Activated CD4-positive, alpha-beta T cell treated with anti-CD3 and anti-CD28 coated beads, Interleukin-2, amount 50 U/mL, for 48 hours (primary cell): ENCODE measurements around the gene TMEM208.

Experiments used
- DNase-seq, 2 experiments: peaks; one replicate each; pipeline ENCODE4 v3.0.0-alpha.2; 2020

The TMEM208 gene

GRCh38 chr16:67226804-67227566 is at the start of gene TMEM208:
TMEM208 (plus strand) TSS chr16:67227130; CDS start chr16:67227219, 89 bp downstream.
- DNase-seq, result peak; percentile 99

DNA sequence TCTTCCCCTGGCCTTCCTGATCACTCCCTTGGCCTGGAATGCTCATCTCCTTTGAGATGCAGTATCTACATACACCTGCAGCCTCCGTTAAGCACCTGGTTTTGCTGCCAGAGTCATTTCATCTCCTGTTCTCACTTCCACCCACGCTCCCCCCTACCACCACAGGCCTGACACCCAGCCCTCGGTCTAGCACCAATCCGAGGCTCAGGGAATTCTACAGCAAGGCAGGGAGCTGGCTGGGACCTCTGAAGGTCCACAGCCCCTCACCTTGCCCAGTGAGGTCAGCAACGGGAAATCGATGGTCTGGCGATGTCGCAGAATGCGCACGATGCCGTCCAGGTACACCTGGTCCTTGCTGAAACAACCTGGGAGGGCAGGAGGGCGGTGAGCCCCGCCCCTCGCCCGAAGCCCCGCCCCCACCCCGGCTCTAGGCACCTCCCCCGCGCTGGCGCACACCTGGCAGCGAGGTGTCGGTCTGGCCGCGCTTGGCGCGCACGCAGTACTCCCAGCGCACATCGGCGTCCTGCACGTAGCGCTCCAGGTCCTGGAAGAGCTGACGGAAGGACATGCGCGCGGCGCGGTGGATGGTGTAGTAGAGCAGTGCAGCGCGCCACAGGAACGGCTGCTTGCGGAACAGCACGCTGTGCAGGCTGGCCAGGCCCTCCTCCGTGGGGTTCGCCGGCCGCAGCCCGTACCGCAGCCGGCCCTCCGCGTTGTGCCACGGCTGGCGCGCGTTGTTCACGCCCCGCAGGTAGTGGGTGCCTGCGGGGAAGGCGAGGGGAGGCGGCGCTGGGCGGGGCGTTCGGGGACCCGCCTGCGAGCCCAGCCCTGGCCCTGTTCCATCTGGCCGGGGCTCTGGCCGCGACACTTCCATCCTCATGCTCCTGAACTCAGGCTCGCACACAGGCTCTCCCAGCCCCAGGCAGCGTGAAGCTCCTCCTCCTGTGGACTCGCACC is 48.9 kb upstream of the TMEM208 start:
- DNase-seq, result peak; percentile 60 to 64

- no peak for DNase-seq
These were observed 47.4 kb upstream of the TMEM208 start for GRCh38 chr16:67179421-67180080.

DNA sequence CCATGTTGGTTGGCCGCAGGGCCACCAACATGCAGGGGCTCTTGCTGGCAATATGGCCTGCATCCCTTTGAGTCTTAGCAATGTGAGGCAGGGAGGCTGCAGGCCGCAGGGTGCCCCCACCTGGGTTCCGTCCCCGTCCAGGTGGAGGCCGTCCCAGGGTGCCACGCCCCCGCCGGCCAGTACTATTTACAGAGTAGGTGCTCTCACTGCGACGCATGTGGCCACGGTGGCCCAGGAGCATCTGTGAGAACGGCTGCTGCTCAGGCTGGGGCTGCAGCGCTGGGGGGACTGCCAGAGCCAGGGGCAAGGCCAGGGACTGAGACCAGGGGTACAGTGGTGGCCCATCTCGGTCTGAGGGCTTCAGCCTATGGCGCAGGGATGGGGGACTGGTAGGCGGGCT is 46.8 kb upstream of the TMEM208 start:
- DNase-seq, result no peak

- no peak for DNase-seq
These were observed 45.6 kb upstream of the TMEM208 start for GRCh38 chr16:67181346-67181745.

DNA sequence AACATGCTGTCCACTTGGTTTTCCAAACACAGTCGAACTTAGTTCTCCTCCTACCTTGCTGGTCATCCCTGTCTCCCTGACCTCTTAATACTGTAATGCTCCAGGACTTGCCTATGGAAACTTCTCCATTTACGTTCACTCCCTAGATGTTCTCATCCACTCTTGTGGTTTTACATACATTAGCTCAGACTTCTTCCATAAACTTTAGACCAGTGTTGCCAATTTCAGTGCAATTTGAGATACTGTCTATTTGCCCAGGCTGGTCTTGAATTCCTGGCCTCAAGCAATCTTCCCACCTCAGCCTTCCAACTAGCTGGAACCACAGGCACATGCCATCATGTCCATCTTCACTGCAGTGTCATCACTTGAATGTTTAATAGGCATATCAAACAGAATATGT is 44.6 kb upstream of the TMEM208 start:
- no peak for DNase-seq

DNA sequence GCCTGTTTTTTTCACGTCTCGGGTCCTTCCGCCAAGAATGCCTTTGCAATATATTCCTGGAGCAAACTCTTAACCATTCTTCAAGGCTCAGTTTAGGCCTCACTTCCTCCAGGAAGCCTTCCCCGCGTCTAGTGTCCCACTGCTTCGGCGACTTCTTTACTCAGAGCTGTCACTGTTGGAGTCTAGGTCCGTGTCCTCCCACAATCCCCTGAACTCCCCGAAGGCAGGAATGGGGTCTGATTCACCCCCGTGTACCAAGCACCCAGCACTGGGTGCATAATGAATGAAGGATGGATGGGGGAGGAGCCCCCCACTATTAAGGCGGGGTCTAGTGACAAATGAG is 43.7 kb upstream of the TMEM208 start:
- DNase-seq, result no peak

DNA sequence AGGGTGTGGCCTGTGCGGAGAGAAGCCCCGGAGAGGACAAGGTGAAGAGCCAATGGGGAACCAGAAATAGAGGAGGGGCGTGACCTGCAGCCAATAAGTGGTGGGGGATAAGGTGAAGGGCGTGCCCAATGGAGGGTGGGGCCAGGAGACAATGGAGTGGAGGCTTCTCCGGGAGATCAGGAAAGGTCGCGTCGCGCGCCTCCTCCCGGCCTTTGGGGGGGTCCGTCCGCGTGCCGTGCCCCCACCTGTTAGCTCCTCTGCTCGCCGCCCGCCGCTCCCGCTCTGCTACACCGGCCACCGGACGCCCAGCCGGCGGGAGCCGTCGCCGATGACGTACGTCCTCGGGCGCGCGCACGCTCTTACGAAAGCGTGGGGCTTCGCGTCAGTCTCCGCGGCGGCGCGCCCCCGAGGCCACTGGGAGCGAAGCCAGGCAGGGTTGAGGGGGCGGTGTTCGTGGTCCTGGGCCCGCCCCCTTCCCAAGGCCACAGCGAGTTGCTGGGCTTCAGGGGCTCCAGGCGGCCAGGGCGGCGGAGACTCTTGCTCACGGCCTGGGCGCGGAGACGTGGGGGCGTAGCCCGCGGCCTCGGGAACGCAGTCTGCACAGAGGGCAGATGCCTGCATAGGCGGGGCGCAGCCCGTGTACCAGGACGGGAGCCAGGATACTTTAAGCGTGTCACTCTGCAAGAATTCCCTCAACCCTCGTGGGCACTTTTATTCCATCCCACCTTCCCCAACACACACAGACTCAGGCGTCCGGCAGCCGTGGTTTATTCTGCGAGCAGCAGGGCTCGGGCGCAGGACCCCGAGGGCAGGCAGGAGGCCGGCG is 43.1 kb upstream of the TMEM208 start, which contains the start of gene MATCAP1:
TSS of gene MATCAP1 (minus strand) at position 337 of the 826 bp plus-strand sequence. CDS start 3,353 bp downstream, outside the sequence.
- DNase-seq, result peak; percentile 95 to 97

GRCh38 chr16:67184453-67184994 is 42.4 kb upstream of the TMEM208 start:
- DNase-seq, result no peak

DNA sequence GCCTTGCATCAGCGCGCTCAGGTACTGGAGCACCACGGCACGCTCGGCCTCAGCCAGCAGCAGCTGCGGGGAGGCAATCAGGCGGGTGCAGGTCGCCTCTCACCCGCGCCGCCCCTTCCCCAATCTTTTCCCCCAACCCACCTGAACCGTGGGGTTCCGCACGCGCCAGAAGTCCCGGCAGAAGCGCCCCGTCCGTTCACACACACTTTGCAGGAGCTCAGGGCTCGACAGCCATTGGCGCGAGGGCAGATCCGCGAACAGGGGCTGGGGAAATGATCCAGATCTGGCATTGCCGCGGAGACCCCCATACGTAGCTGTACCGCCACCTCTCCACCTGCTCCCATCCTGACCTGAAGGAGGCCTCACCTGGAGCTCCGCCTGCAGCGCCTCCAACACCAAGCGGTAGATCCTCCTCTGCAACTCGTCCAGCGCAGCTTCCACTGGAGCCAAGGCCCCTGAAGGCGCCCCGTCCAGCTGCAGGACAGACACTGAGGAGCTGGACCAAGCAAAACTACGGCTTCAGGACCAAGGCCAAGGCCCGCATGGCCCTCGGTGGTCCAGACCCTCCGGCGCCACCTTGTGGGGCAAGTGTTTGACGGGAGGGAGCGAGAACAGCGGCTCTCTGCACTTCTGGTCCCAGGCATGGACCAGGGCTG is 41.8 kb upstream of the TMEM208 start:
- peak; percentile 91 to 92 for DNase-seq

DNA sequence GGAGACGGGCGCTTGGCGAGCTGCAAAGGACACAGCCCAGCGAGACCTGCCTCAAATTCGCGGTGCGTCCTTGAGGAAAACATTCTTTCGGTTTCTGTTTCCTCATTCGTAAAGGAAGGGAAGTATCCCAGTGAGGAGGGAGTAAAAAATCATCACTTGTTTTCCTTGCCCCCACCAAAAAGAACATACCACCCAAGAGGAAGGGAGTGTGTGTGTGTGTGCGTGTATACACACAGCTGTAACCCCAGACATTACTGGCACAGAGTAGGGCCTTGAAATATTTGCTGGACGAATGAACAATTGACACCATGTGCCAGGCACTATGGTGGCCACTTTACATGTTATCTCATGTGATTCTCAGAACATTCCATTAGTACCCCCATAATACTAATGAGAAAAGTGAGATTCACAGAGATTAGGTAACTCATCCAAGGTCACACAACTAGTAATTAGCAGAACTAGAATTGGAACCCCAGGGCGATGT is 41.2 kb upstream of the TMEM208 start:
- DNase-seq, result no peak

DNA sequence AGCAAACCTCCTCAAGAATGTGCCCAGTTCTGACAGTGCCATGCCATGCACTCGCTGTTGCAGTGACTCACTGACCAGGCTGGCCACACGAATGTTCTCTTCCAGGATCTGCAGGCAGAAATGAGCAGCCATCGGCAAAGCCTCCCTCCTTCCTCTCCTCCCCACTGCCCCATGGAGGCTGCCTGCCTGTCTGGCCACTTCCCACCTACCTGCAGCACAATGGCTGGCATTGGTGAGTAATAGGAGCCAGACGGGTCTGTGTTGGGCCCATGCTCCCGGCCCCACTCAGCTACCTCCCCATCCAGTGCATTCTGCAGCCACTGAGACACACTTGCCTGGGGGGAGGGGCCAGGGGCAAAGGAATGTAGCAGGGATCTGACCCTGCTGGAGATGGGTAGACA is 40.4 kb upstream of the TMEM208 start:
- DNase-seq, result no peak

DNA sequence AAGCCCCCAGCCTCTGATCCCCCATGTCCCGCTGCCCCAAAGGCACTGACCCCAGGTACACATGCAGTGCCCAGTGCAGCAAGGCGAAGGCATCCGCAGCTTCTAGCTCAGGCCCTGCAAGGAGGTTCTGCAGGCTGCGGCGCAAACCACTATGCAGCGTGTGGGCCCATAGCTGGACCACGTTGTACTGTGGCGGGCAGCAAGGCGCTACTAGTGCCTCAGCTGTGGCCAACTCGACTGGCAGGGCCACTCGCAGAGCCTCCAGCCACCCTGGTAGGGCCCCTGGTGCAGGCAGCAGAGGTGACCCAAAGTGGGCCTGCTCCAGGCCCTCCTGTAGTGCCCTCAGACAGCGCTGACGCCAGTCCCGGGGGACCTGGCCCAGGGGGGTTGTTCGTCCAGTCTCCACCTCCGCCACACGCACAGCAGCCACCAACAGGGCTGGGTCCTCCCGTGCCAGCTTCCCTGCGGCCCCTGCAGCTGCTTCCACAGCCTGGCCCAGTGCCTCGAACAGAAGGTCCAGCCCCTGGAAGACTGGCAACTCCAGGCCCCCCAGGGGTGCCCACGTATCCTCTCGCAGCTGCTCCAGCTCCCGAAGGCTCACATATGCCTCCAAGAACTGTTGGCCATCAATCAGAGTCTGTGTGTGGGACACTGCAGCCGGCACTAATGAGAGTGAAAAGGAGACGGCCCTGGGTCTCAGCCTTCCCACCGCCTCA is 39.6 kb upstream of the TMEM208 start:
- DNase-seq, result no peak

- DNase-seq, result no peak
These were observed 38.6 kb upstream of the TMEM208 start for GRCh38 chr16:67188323-67188722.

GRCh38 chr16:67188798-67189197 is 38.1 kb upstream of the TMEM208 start:
- no peak for DNase-seq

- DNase-seq, result no peak
These were observed 36.9 kb upstream of the TMEM208 start, which contains the start of gene EXOC3L1 for GRCh38 chr16:67190041-67190440. EXOC3L1 (minus strand) TSS chr16:67190136; CDS start chr16:67189676, 460 bp downstream.

DNA sequence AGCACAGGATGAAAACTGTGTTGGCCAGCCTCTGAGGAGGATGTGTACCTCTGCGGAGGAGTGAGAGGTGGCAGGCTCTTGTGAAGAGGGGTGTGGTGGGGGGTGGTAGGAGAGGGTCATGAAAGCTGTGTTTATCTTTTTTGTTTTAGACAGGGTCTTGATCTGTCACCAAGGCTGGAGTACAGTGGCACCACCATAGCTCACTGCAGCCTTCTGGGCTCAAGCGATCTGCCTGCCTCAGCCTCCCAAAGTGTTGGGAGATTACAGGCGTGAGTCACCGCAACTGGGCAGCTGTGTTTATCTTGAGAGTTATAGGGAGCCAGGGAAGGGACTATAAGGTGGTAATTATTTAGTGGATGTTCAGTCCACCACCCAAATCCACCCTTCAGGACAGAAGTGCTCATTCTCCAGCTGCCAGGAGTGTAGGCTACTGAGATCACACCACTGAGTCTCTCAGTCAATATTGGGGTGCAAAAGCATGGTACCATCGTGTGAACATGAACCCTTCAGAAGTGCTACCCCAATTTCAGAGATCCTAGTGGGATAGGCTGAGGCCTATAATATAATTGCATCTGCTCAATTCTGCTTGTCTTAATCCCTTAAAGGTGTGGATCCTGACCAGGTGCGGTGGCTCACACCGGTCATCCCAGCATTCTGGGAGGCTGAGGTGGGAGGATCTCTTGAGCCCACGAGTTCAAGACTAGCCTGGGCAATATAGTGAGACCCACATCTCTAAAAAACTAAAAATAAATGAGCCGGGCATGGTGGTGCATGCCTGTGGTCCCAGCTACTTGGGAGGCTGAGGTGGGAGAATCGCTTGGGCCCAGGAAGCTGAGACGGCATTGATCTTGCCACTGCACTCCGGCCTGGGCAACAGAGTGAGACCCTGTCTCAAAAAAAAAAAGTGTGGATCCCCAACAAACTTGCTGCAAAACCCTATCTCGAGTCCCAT is 36.2 kb upstream of the TMEM208 start:
- DNase-seq, result no peak

DNA sequence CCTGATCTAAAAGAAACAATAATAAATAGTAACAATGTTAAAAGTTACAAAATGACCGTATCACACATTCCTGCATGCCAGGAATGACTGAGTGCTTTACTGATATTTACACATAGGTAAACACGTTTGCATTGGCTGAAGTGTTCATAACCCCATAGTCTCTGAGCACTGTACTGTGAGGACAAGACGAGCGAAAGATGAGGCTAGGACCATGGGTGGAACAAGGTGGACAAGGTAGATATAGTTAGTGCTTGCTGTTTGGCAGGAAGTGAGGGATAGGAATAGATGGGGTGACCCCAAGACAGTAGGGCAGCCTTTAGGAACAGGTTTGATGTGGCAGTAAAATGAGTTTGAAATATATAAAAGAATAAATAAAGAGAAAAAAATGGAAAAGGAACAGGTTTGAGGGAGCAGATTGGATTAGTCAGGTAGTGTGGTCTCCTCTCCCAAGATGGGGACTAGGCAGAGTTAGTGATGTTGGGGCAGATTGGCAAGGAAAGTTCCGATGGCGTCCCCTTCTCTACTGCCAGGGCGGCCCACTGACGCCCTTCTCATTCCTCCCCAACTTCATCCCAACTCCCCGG is 35.4 kb upstream of the TMEM208 start:
- DNase-seq, result no peak
